Vagina (tissue), 2 donors: ENCODE results near the gene ITPR1.

ENCODE experiments used
- CTCF ChIP-seq, 3 experiments: fragments of 450-650 bp in 2 of 3; fragments of 200-600 bp in 1 of 3; sonication (generic) in 1 of 3; IDR thresholded peaks; one replicate each; pipeline ENCODE4 v1.5.1; 2017 to 2019; ENCODE audit warnings: antibody characterized with exemption in 3 of 3, mild to moderate bottlenecking in 2 of 3, moderate library complexity in 2 of 3
- POLR2AphosphoS5 ChIP-seq, 2 donors: sonication (generic); formaldehyde crosslinking; IDR thresholded peaks; one replicate each; pipeline ENCODE4 v1.9.0; 2017; ENCODE audit warnings: antibody characterized with exemption in 2 of 2, mild to moderate bottlenecking in 2 of 2, low read depth in 1 of 2; ENCODE audit not compliant: insufficient read depth in 1 of 2

- no peak for TF ChIP-seq CTCF (IDR thresholded peaks at IDR 0.05)
- TF ChIP-seq POLR2AphosphoS5 (IDR thresholded peaks at IDR 0.05; ENCODE audit: insufficient read depth in 1 of 2, low read depth in 1 of 2), result no peak
These were observed 111.5 kb downstream of the ITPR1 start for GRCh38 chr3:4604693-4605092.
